T-cell (primary cell): ENCODE results near the gene CYSTM1. TPM values are rescaled to one million over a fixed set of nuclear protein-coding genes. Genes with fewer than 3 reads are reported as not detected.

ENCODE experiments used
- ATAC-seq, 4 experiments: fragments of 200-7000 bp in 3 of 4; fragments of 150-1000 bp in 1 of 4; cut with Tn5 transposase; replicated peaks in 1 of 4; 1 replicate in 3 of 4; 2 replicates in 1 of 4; pipeline ENCODE4 v1.10.0; 2021; ENCODE audit warnings: moderate library complexity in 3 of 4, mild to moderate bottlenecking in 2 of 4, moderate number of reproducible peaks in 1 of 4
- CTCF ChIA-PET, 2 donors: fragments of 300-600 bp; sonication (Branson Sonifier 250); formaldehyde crosslinking; loops; one replicate each; lab custom pipeline; 2022; ENCODE audit warnings: antibody characterized with exemption in 2 of 2; lab: Charles Lee
- POLR2A ChIA-PET, 2 donors: fragments of 300-600 bp; sonication (Branson Sonifier 250); formaldehyde crosslinking; loops; one replicate each; lab custom pipeline; 2022; ENCODE audit warnings: antibody characterized with exemption in 2 of 2; lab: Charles Lee
- DNase-seq, 35 experiments: peaks; one replicate each; pipeline versions ENCODE4 v3.0.0 to v3.0.0-alpha.2; 2013 to 2023
- H3K27ac ChIP-seq: one replicate; pipeline ENCODE4 v1.5.1; 2013; ENCODE audit warnings: low read length
- H3K27me3 ChIP-seq, 2 experiments: replicated peaks in 1 of 2; 1 replicate in 1 of 2; 2 replicates in 1 of 2; pipeline versions ENCODE4 v1.6.1 to v1.7.0; 2013; ENCODE audit warnings: low read length in 1 of 2, mixed read lengths in 1 of 2; ENCODE audit not compliant: control insufficient read depth in 2 of 2, insufficient read depth in 2 of 2; ENCODE audit errors: extremely low read depth in 1 of 2
- H3K36me3 ChIP-seq, 2 donors: 1 replicate in 1 of 2; 2 replicates in 1 of 2; pipeline versions ENCODE4 v1.6.1 to v1.7.0; 2013; ENCODE audit warnings: low read length in 1 of 2; ENCODE audit not compliant: control insufficient read depth in 2 of 2, insufficient read depth in 1 of 2; ENCODE audit errors: extremely low read depth in 1 of 2
- H3K4me1 ChIP-seq, 2 experiments: 1 replicate in 1 of 2; 2 replicates in 1 of 2; pipeline versions ENCODE4 v1.6.1 to v1.7.0; 2013; ENCODE audit warnings: low read length in 2 of 2, mixed read lengths in 1 of 2; ENCODE audit not compliant: insufficient read depth in 2 of 2, control insufficient read depth in 1 of 2; ENCODE audit errors: extremely low read depth in 1 of 2
- H3K4me3 ChIP-seq, 2 donors: 1 replicate in 1 of 2; 2 replicates in 1 of 2; pipeline versions ENCODE4 v1.5.1 to v1.7.0; 2013; ENCODE audit warnings: mild to moderate bottlenecking in 2 of 2, low read length in 1 of 2, moderate library complexity in 1 of 2; ENCODE audit not compliant: control insufficient read depth in 1 of 2; ENCODE audit errors: extremely low read depth in 1 of 2
- H3K9me3 ChIP-seq: 2 replicates; pipeline ENCODE4 v1.7.0; 2013
- H3K27ac Mint-ChIP-seq, 2 donors: one replicate each; pipeline ENCODE4 v1.8.0; 2020 to 2021; ENCODE audit warnings: mild to moderate bottlenecking in 2 of 2, mixed read lengths in 2 of 2
- H3K27me3 Mint-ChIP-seq, 2 donors: one replicate each; pipeline ENCODE4 v1.8.0; 2021 to 2022; ENCODE audit warnings: mixed read lengths in 2 of 2
- H3K36me3 Mint-ChIP-seq: one replicate; pipeline ENCODE4 v1.8.0; 2021; ENCODE audit warnings: mixed read lengths
- H3K4me1 Mint-ChIP-seq, 3 donors: one replicate each; pipeline ENCODE4 v1.8.0; 2020 to 2022; ENCODE audit warnings: mixed read lengths in 3 of 3, mild to moderate bottlenecking in 1 of 3
- H3K4me3 Mint-ChIP-seq, 3 donors: one replicate each; pipeline ENCODE4 v1.8.0; 2020 to 2022; ENCODE audit warnings: mild to moderate bottlenecking in 3 of 3, mixed read lengths in 3 of 3, moderate library complexity in 3 of 3
- H3K9me3 Mint-ChIP-seq, 3 donors: one replicate each; pipeline ENCODE4 v1.8.0; 2020 to 2022; ENCODE audit warnings: mixed read lengths in 3 of 3
- WGBS: methylation state at CpG from one replicate; pipeline ENCODE4 v1.1.5; 2013; ENCODE audit warnings: missing lambda C conversion rate; ENCODE audit not compliant: insufficient coverage; 5-methylcytosine and 5-hydroxymethylcytosine counted together
- total RNA-seq, 35 experiments: library from RNA in 6 of 35; stranded (reverse) in 6 of 35; fragments of 120-200 nt in 1 of 35; gene quantifications; one replicate each; pipeline versions ENCODE4 v1.2.1 to v1.2.4 and lab custom pipeline; 2013 to 2026

The CYSTM1 gene
- total RNA-seq, 5 donors from 2014 or later (not counting 1 experiment from before 2014, with no cell fraction given), result 1.9 to 6.0 (median 5.0) TPM

DNA sequence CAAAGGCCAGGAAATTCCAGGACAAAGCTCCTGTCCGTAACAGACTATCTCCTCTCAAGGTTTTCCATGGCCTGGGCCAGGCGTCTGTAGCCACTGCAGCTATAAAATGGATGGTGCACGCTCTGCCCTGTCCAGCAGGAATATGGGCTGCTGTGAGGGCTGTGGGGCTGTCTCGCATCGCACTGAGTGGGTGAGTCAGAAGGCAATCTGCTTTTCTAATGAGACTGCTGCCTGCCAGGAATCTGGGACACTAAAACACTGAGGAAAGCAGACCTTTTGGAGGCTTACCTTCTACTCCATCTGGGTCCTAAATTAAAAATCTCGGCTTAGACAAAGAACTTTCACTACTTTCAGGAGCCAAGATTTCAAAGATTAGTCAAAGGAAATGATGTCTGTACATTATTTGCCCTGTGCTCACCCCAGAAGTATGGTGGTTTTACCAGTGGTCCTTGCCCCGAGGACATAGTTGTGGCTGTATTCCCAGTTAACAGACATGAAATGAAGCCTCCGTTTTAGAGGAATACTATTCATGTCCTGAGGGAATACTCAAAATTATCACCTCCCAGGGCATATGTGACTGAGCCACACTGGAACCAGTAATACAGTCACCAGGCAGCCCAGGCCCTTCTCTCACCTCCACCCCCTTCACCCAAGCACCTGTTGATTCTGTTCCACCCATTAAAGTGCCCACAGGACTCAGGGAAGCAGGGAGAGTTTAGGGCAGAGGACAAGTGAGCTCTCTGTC, 71.6 kb downstream of the CYSTM1 start:
- Histone ChIP-seq H3K9me3 (no peaks in the 10 kb centered on the region), H3K4me3 (no peak overlapping the region), H3K4me1 (peaks cover 16 to 33% of the 10 kb centered on the region in 2 experiments), H3K36me3 (peaks cover 2 to 11% of the 10 kb centered on the region in 2 donors), H3K27ac (no peak overlapping the region), H3K27me3 (no peaks in the 10 kb centered on the region)
- Mint-ChIP-seq H3K4me1 (peaks cover 37 to 47% (median 43%) of the 10 kb centered on the region in 3 donors), H3K27ac (peak overlapping the region in 1 of 2 donors; percentile 22), H3K9me3 (no peaks in the 10 kb centered on the region), H3K4me3 (no peak overlapping the region), H3K27me3 (no peaks in the 10 kb centered on the region), H3K36me3 (peaks cover 9% of the 10 kb centered on the region)
- ChIA-PET POLR2A (interaction anchor here in 1 of 2 donors (0.5 kb wide), 1 partner anchor 141 kb away, joined by 3 read pairs; no protein-coding TSS in a partner anchor), CTCF (interaction anchor here (0.7 to 5.4 kb wide), 6 partner anchors 102 to 117 kb away, joined by 3 to 73 read pairs (median 3); no protein-coding TSS in a partner anchor)
- DNase-seq (no peak), ATAC-seq (no peak)
- 91% methylated on average over 5 of the region's 8 CpGs for WGBS

- WGBS, result 75% methylated on average over 2 of the region's 3 CpGs
- no peak for ATAC-seq
Measured at GRCh38 chr5:140248414-140248813, 73.4 kb downstream of the CYSTM1 start.

DNA sequence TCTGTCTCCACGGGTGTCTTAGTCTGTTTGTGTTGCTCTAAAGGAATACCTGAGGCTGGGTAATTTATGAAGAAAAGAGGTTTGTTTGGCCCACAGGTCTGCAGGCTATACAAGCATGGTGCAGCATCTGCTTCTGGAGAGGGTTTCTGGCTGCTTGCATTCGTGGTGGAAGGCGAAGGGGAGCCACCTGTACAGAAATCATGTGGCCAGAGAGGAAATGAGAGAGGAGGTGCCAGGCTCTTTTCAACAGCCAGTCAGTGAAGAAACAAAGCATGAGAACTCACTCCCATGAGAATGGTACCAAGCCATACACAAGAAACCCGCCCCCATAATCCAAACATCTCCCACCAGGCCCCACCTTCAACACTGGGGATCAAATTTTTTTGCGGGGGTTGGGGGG, 74.5 kb downstream of the CYSTM1 start:
- Histone ChIP-seq H3K36me3 (peaks cover 2 to 15% of the 10 kb centered on the region in 2 donors), H3K9me3 (no peaks in the 10 kb centered on the region), H3K27me3 (no peaks in the 10 kb centered on the region), H3K4me1 (peaks cover 22 to 47% of the 10 kb centered on the region in 2 experiments), H3K27ac (no peak overlapping the region), H3K4me3 (no peak overlapping the region)
- Mint-ChIP-seq H3K9me3 (no peaks in the 10 kb centered on the region), H3K4me3 (no peak overlapping the region), H3K4me1 (peaks cover 51 to 68% (median 54%) of the 10 kb centered on the region in 3 donors), H3K27me3 (no peaks in the 10 kb centered on the region), H3K36me3 (peaks cover 9% of the 10 kb centered on the region), H3K27ac (peak overlapping the region in 1 of 2 donors; percentile 3)
- WGBS, result 57% methylated on average over 1 of the region's 5 CpGs
- POLR2A ChIA-PET, result no interaction called here
- DNase-seq, result no peak
- no peak for ATAC-seq
- CTCF ChIA-PET, result interaction anchor here in 1 of 2 donors (0.7 to 2.4 kb wide), 2 partner anchors 102 to 109 kb away, joined by 3 to 6 read pairs; no protein-coding TSS in a partner anchor

More at GRCh38 chr5:140248414-140248813, 73.4 kb downstream of the CYSTM1 start:
- ChIA-PET CTCF (interaction anchor here (0.6 to 2.4 kb wide), 5 partner anchors 9 to 385 kb away, joined by 3 to 6 read pairs (median 4); no protein-coding TSS in a partner anchor), POLR2A (no interaction called here)
- H3K4me3 Mint-ChIP-seq, result no peak overlapping the region
- peaks cover 52 to 65% (median 56%) of the 10 kb centered on the region in 3 donors for H3K4me1 Mint-ChIP-seq
- H3K36me3 Mint-ChIP-seq, result peaks cover 9% of the 10 kb centered on the region
- no peak overlapping the region for H3K27ac Mint-ChIP-seq
- no peaks in the 10 kb centered on the region for H3K27me3 Mint-ChIP-seq
- Histone ChIP-seq H3K27ac (no peak overlapping the region), H3K36me3 (peaks cover 2 to 11% of the 10 kb centered on the region in 2 donors), H3K9me3 (no peaks in the 10 kb centered on the region), H3K4me3 (no peak overlapping the region), H3K27me3 (no peaks in the 10 kb centered on the region), H3K4me1 (peaks cover 22 to 45% of the 10 kb centered on the region in 2 experiments)
- DNase-seq, result no peak
- H3K9me3 Mint-ChIP-seq, result no peaks in the 10 kb centered on the region

GRCh38 chr5:140250386-140250785, 75.4 kb downstream of the CYSTM1 start:
- ATAC-seq (no peak), DNase-seq (no peak)
- Histone ChIP-seq H3K27ac (no peak overlapping the region), H3K36me3 (peaks cover 2 to 16% of the 10 kb centered on the region in 2 donors), H3K27me3 (no peaks in the 10 kb centered on the region), H3K4me3 (no peak overlapping the region), H3K4me1 (peaks cover 15 to 38% of the 10 kb centered on the region in 2 experiments), H3K9me3 (no peaks in the 10 kb centered on the region)
- Mint-ChIP-seq H3K27ac (peak overlapping the region in 1 of 2 donors; percentile 24), H3K36me3 (peaks cover 5% of the 10 kb centered on the region), H3K27me3 (no peaks in the 10 kb centered on the region), H3K4me1 (peaks cover 42 to 59% (median 45%) of the 10 kb centered on the region in 3 donors), H3K4me3 (peak overlapping the region in 1 of 3 donors; percentile 15), H3K9me3 (no peaks in the 10 kb centered on the region)
- ChIA-PET POLR2A (no interaction called here), CTCF (interaction anchor here (0.5 to 2.4 kb wide), 5 partner anchors 10 to 106 kb away, joined by 3 to 6 read pairs (median 3); partner anchors contain the start of gene HBEGF (in 1 of the 2))
- no CpG with 5 or more reads among the region's 6 CpGs for WGBS

GRCh38 chr5:140251527-140251973, 76.6 kb downstream of the CYSTM1 start:
- peak overlapping the region in 1 of 3 donors; percentile 36 for H3K4me3 Mint-ChIP-seq

More at GRCh38 chr5:140251527-140251973, 76.6 kb downstream of the CYSTM1 start:
- Histone ChIP-seq H3K4me1 (peaks cover 13 to 34% of the 10 kb centered on the region in 2 experiments), H3K4me3 (no peak overlapping the region), H3K27ac (peak overlapping the region; percentile 48), H3K36me3 (peaks cover 2 to 14% of the 10 kb centered on the region in 2 donors), H3K9me3 (no peaks in the 10 kb centered on the region), H3K27me3 (no peaks in the 10 kb centered on the region)
- H3K36me3 Mint-ChIP-seq, result peaks cover 4% of the 10 kb centered on the region
- peaks cover 33 to 47% (median 43%) of the 10 kb centered on the region in 3 donors for H3K4me1 Mint-ChIP-seq
- DNase-seq, result peak in 33 of 35 experiments; percentile 12 to 60 (median 29)
- 0% methylated on average over 3 of the region's 5 CpGs for WGBS
- POLR2A ChIA-PET, result interaction anchor here in 1 of 2 donors (0.6 kb wide), 2 partner anchors 38 to 71 kb away, joined by 3 to 6 read pairs; no protein-coding TSS in a partner anchor
- H3K27me3 Mint-ChIP-seq, result no peaks in the 10 kb centered on the region
- peak overlapping the region; percentile 36 to 57 for H3K27ac Mint-ChIP-seq
- H3K9me3 Mint-ChIP-seq, result no peaks in the 10 kb centered on the region
- peak; percentile 71 to 95 (median 86) for ATAC-seq
- CTCF ChIA-PET, result interaction anchor here (0.6 to 1.4 kb wide), 7 partner anchors 9 to 255 kb away, joined by 3 to 7 read pairs (median 3); partner anchors contain the start of gene HBEGF (in 1 of the 2)
